SK-N-SH (cell line): ENCODE measurements around the gene ZFP90. TPM values are rescaled to one million over a fixed set of nuclear protein-coding genes. Genes with fewer than 3 reads are reported as not detected.
"Not testable (repeated sequence)": the region's sequence is repeated elsewhere in the genome, so short reads cannot be mapped to it uniquely, and the experiment has no call there.

Source experiments
- CTCF ChIA-PET: fragments of 300-600, 350-600 bp; formaldehyde crosslinking; extraction: SDS; loops from one replicate; lab custom pipeline; 2021; lab: Yijun Ruan, JAX
- POLR2A ChIA-PET: fragments of 350-600 bp; sonication (Branson Sonifier 250); formaldehyde crosslinking; extraction: SDS; loops from one replicate; lab custom pipeline; 2020; ENCODE audit warnings: antibody characterized with exemption, inconsistent platforms; lab: Yijun Ruan, JAX
- DNase-seq: peaks from one replicate; pipeline ENCODE4 v3.0.0; 2012
- H2AFZ ChIP-seq: fragments of 200-600 bp; sonication (generic); 2 replicates; pipeline ENCODE4 v1.8.1; 2016; ENCODE audit warnings: antibody characterized with exemption, mild to moderate bottlenecking, low read depth
- H3F3A ChIP-seq: fragments of 200-600 bp; sonication (generic); replicated peaks from 2 replicates; pipeline ENCODE3; 2016; ENCODE audit warnings: antibody characterized with exemption, mild to moderate bottlenecking; ENCODE audit not compliant: insufficient read depth
- H3K27ac ChIP-seq, 2 experiments: fragments of 200-500 bp in 1 of 2; fragments of 200-600 bp in 1 of 2; sonication (Bioruptor generic) in 1 of 2; sonication (generic), shearing (Covaris generic) in 1 of 2; 2 replicates each; pipeline versions ENCODE4 v1.5.1 to v1.6.1; 2014 to 2016; ENCODE audit warnings: low read depth in 2 of 2, inconsistent platforms in 1 of 2, low read length in 1 of 2, mild to moderate bottlenecking in 1 of 2, mixed read lengths in 1 of 2
- H3K27me3 ChIP-seq: fragments of 200-600 bp; sonication (generic), shearing (Covaris generic); 2 replicates; pipeline ENCODE4 v1.6.1; 2016; ENCODE audit warnings: mixed run types; ENCODE audit not compliant: insufficient read depth
- H3K36me3 ChIP-seq, 2 experiments: fragments of 200-500 bp in 1 of 2; fragments of 200-600 bp in 1 of 2; sonication (Bioruptor generic) in 1 of 2; sonication (generic) in 1 of 2; replicated peaks in 1 of 2; 2 replicates each; pipeline versions ENCODE3 to v1.5.1; 2014 to 2016; ENCODE audit warnings: low read length in 1 of 2, mild to moderate bottlenecking in 1 of 2; ENCODE audit not compliant: insufficient read depth in 2 of 2, control insufficient read depth in 1 of 2
- H3K4me1 ChIP-seq, 2 experiments: fragments of 200-500 bp in 1 of 2; fragments of 200-600 bp in 1 of 2; sonication (Bioruptor generic) in 1 of 2; sonication (generic), shearing (Covaris generic) in 1 of 2; 2 replicates each; pipeline versions ENCODE4 v1.5.1 to v1.6.1; 2014 to 2016; ENCODE audit warnings: low read depth in 1 of 2, low read length in 1 of 2, mixed run types in 1 of 2; ENCODE audit not compliant: insufficient read depth in 2 of 2, control insufficient read depth in 1 of 2
- H3K4me2 ChIP-seq: fragments of 200-600 bp; sonication (generic), shearing (Covaris generic); 2 replicates; pipeline ENCODE4 v1.6.1; 2017; ENCODE audit warnings: mixed run types
- H3K4me3 ChIP-seq, 2 experiments: fragments of 200-500 bp in 1 of 2; fragments of 200-600 bp in 1 of 2; sonication (Bioruptor generic) in 1 of 2; sonication (generic), shearing (Covaris generic) in 1 of 2; 2 replicates each; pipeline versions ENCODE4 v1.5.1 to v1.8.1; 2014 to 2016; ENCODE audit warnings: low read depth in 2 of 2, inconsistent platforms in 1 of 2, low read length in 1 of 2, mild to moderate bottlenecking in 1 of 2, mixed read lengths in 1 of 2, moderate library complexity in 1 of 2
- H3K79me2 ChIP-seq: fragments of 200-600 bp; sonication (generic); 2 replicates; pipeline ENCODE4 v1.8.1; 2017; ENCODE audit warnings: mild to moderate bottlenecking; ENCODE audit not compliant: insufficient read depth
- H3K9ac ChIP-seq: fragments of 200-600 bp; sonication (generic); 2 replicates; pipeline ENCODE4 v1.6.1; 2017; ENCODE audit warnings: mixed run types
- H3K9me2 ChIP-seq: fragments of 200-600 bp; sonication (generic); 2 replicates; pipeline ENCODE4 v1.6.1; 2017; ENCODE audit warnings: mixed run types
- H3K9me3 ChIP-seq: fragments of 200-600 bp; sonication (generic); 2 replicates; pipeline ENCODE4 v1.6.1; 2017; ENCODE audit warnings: mixed run types, mild to moderate bottlenecking, moderate library complexity
- H4K20me1 ChIP-seq: fragments of 200-600 bp; sonication (generic); 2 replicates; pipeline ENCODE4 v1.6.1; 2017; ENCODE audit warnings: mild to moderate bottlenecking, mixed run types; ENCODE audit not compliant: insufficient read depth
- CHD2 ChIP-seq: fragments of 150-350 bp; IDR thresholded peaks from 2 replicates; pipeline ENCODE4 v1.6.1; 2018; ENCODE audit warnings: low read length; ENCODE audit not compliant: partially characterized antibody
- ELF1 ChIP-seq: IDR thresholded peaks from 2 replicates; pipeline ENCODE4 v1.4.0; 2012
- EZH2phosphoT487 ChIP-seq: fragments of 200-600 bp; sonication (generic); IDR thresholded peaks from 2 replicates; pipeline ENCODE4 v1.6.1; 2017; ENCODE audit warnings: low read depth, mixed run types, mild to moderate bottlenecking, antibody characterized with exemption, moderate library complexity, borderline replicate concordance
- FOSL2 ChIP-seq: IDR thresholded peaks from 2 replicates; pipeline ENCODE4 v1.4.0; 2012; ENCODE audit warnings: low read depth, mild to moderate bottlenecking, moderate library complexity, borderline replicate concordance
- FOXJ3 ChIP-seq: sonication (generic); formaldehyde crosslinking; IDR thresholded peaks from 2 replicates; pipeline ENCODE4 v1.5.1; 2020; ENCODE audit warnings: mild to moderate bottlenecking, missing genetic modification reagents
- POLR2AphosphoS5 ChIP-seq: IDR thresholded peaks from 2 replicates; pipeline ENCODE4 v1.6.1; 2012; ENCODE audit warnings: low read depth, low read length
- SIN3A ChIP-seq: IDR thresholded peaks from 2 replicates; pipeline ENCODE4 v1.6.1; 2012; ENCODE audit warnings: low read depth, mild to moderate bottlenecking, low read length, moderate library complexity, borderline replicate concordance
- USF1 ChIP-seq: IDR thresholded peaks from 2 replicates; pipeline ENCODE4 v1.4.0; 2012; ENCODE audit warnings: low read depth, borderline replicate concordance
- ZBTB33 ChIP-seq: IDR thresholded peaks from 2 replicates; pipeline ENCODE4 v1.4.0; 2012; ENCODE audit warnings: low read depth, borderline replicate concordance
- WGBS: methylation state at CpG from one replicate; pipeline ENCODE4 v1.1.6; 2017; ENCODE audit warnings: low lambda C conversion rate; 5-methylcytosine and 5-hydroxymethylcytosine counted together
- polyA plus RNA-seq, 3 experiments: library from polyadenylated mRNA; depleted of rRNA; stranded (reverse); fragments of >200 nt; gene quantifications; 2 replicates each; pipeline ENCODE4 v1.2.3, GENCODE V29; 2012

The ZFP90 gene
- polyA plus RNA-seq, 1 of the 3 experiments (the other 2 are of a cell fraction), result 9.9 TPM

- no peak for DNase-seq
- TF ChIP-seq ZBTB33, result no peak
- TF ChIP-seq ELF1, result no peak
- TF ChIP-seq POLR2AphosphoS5, result no peak
- TF ChIP-seq CHD2, result no peak
- no peak for TF ChIP-seq EZH2phosphoT487
- no peak for TF ChIP-seq FOXJ3 (CRISPR knock-in tag)
- no peak for TF ChIP-seq FOSL2
- no peak for TF ChIP-seq SIN3A
- TF ChIP-seq USF1, result no peak
- Histone ChIP-seq H3F3A (no peaks in the 10 kb centered on the region), H3K4me3 (no peak overlapping the region), H3K27ac (no peak overlapping the region), H3K4me2 (no peak overlapping the region), H3K27me3 (no peaks in the 10 kb centered on the region; the same call in 1 of the 2 replicates), H2AFZ (no peak overlapping the region), H3K9me2 (no peaks in the 10 kb centered on the region), H3K4me1 (peaks cover 0 to 10% of the 10 kb centered on the region in 2 experiments; a peak in 1 of 4 replicates), H3K9me3 (no peaks in the 10 kb centered on the region), H3K9ac (no peak overlapping the region), H3K36me3 (no peaks in the 10 kb centered on the region), H3K79me2 (no peaks in the 10 kb centered on the region), H4K20me1 (no peaks in the 10 kb centered on the region)
- WGBS, result 25% methylated on average over 2 of the region's 5 CpGs
- CTCF ChIA-PET, result interaction anchor here (0.6 to 1.5 kb wide), 4 partner anchors 9 to 97 kb away, joined by 3 to 4 read pairs (median 3); no protein-coding TSS in a partner anchor
- POLR2A ChIA-PET, result interaction anchor here (0.5 kb wide), 1 partner anchor 1077 kb away, joined by 3 read pairs; the partner anchor contains the start of gene ZDHHC1
These were observed 45.5 kb upstream of the ZFP90 start for GRCh38 chr16:68493412-68494070.

DNA sequence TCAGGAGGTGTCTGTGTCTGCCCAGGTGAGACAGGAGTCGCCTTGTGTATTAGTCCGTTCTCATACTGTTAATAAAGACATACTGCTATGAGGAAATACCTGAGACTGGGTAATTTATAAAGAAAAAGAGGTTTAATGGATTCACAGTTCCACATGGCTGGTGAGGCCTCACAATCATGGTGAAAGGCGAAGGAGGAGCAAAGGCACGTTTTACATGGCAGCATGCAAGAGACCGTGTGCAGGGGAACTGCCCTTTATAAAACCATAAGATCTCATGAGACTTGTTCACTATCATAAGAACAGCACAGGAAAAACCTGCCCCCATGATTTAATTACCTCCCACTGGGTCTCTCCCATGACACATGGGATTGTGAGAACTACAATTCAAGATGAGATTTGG lies 44.8 kb upstream of the ZFP90 start:
- H3K4me3 ChIP-seq, DNase-seq, H2AFZ ChIP-seq, H3K27ac ChIP-seq, H3K4me2 ChIP-seq, H3K36me3 ChIP-seq, POLR2A ChIA-PET, H3K27me3 ChIP-seq, H3K9ac ChIP-seq, H3K79me2 ChIP-seq, H3K9me2 ChIP-seq, H3K9me3 ChIP-seq, H3F3A ChIP-seq, H4K20me1 ChIP-seq: not testable (repeated sequence)
- 52% methylated on average over 5 of the region's 5 CpGs for WGBS
- CTCF ChIA-PET, result interaction anchor here (0.7 to 1.5 kb wide), 2 partner anchors 27 to 98 kb away, joined by 3 read pairs; no protein-coding TSS in a partner anchor
- peaks cover 0 to 14% of the 10 kb centered on the region in 2 experiments; a peak in 1 of 4 replicates for H3K4me1 ChIP-seq
